Measurements from ENCODE around the gene CCDC82.

Gene CCDC82

GRCh38 chr11:96358321-96358720 lies 31.4 kb downstream of the CCDC82 start:
- no peak for DNase-seq

- no peak for DNase-seq
These were observed 31.9 kb downstream of the CCDC82 start for GRCh38 chr11:96357794-96358193.

- DNase-seq = no peak
These were observed 32.9 kb downstream of the CCDC82 start for GRCh38 chr11:96356848-96357247.

GRCh38 chr11:96342961-96343711 lies 46.6 kb downstream of the CCDC82 start, which contains the start of gene MAML2:
Gene MAML2 (minus strand): TSS chr11:96343195. CDS start chr11:96341895, 1,300 bp downstream.
- DNase-seq = peak; percentile 88 to 97

GRCh38 chr11:96342014-96342960 lies 47.4 kb downstream of the CCDC82 start:
- no peak for DNase-seq

- no peak for DNase-seq
These were observed 48.3 kb downstream of the CCDC82 start for GRCh38 chr11:96341211-96342013.

- DNase-seq = no peak
These were observed 49.2 kb downstream of the CCDC82 start for GRCh38 chr11:96340555-96340885.

- no peak for DNase-seq
These were observed 49.8 kb downstream of the CCDC82 start for GRCh38 chr11:96339706-96340554.

- DNase-seq = no peak
These were observed 50.6 kb downstream of the CCDC82 start for GRCh38 chr11:96338910-96339705.

GRCh38 chr11:96337541-96338431 lies 51.9 kb downstream of the CCDC82 start:
- no peak for DNase-seq

GRCh38 chr11:96335388-96335787 lies 54.3 kb downstream of the CCDC82 start:
- DNase-seq = no peak

- DNase-seq = no peak
These were observed 55.5 kb downstream of the CCDC82 start for GRCh38 chr11:96334219-96334618.

- no peak for DNase-seq
These were observed 56.5 kb downstream of the CCDC82 start for GRCh38 chr11:96333191-96333719.

- DNase-seq = no peak
These were observed 57.5 kb downstream of the CCDC82 start for GRCh38 chr11:96332126-96332771.

GRCh38 chr11:96331699-96332116 lies 58.0 kb downstream of the CCDC82 start:
- no peak for DNase-seq

- no peak for DNase-seq
These were observed 59.2 kb downstream of the CCDC82 start for GRCh38 chr11:96330511-96330859.

- DNase-seq = no peak
These were observed 59.7 kb downstream of the CCDC82 start for GRCh38 chr11:96329855-96330510.

- DNase-seq = no peak
These were observed 60.3 kb downstream of the CCDC82 start for GRCh38 chr11:96329419-96329818.

All from SW 1271 (cell line).